ENCODE results near the gene CNPY3. TPM values are rescaled to one million over a fixed set of nuclear protein-coding genes. Genes with fewer than 3 reads are reported as not detected.
"Not testable (repeated sequence)": the region's sequence is repeated elsewhere in the genome, so short reads cannot be mapped to it uniquely, and the experiment has no call there.

CNPY3 gene
- total and polyA plus RNA-seq, 4 donors = 20.5 to 60.3 (median 43.2) TPM

- H3K36me3 ChIP-seq (ENCODE audit: control insufficient read depth, insufficient read depth, low read length) = peaks cover 33% of the 10 kb centered on the region
- H3K27ac ChIP-seq (ENCODE audit: low read depth, low read length) = no peak overlapping the region
- DNase-seq (ENCODE audit: low read depth in 4 of 6, low spot score in 6 of 6) = peak in 3 of 6 donors; percentile 26 to 94 (median 27)
- peaks cover 20% of the 10 kb centered on the region for H3K4me1 ChIP-seq (ENCODE audit: control insufficient read depth, insufficient read depth, low read length)
- 59% methylated on average over 2 of the region's 3 CpGs for WGBS (ENCODE audit: insufficient coverage)
- H3K9me3 ChIP-seq (ENCODE audit: control insufficient read depth, insufficient read depth, low read length) = no peaks in the 10 kb centered on the region
- H3K27me3 ChIP-seq (ENCODE audit: control insufficient read depth, insufficient read depth, low read length) = no peaks in the 10 kb centered on the region
- H3K4me3 ChIP-seq (ENCODE audit: low read depth, low read length) = no peak overlapping the region
Measured at GRCh38 chr6:42933205-42933604, 3.9 kb downstream of the CNPY3 start.

- no peaks in the 10 kb centered on the region for H3K27me3 ChIP-seq (ENCODE audit: control insufficient read depth, insufficient read depth, low read length)
Measured at GRCh38 chr6:42935322-42935721, 6.0 kb downstream of the CNPY3 start.

GRCh38 chr6:42936398-42936797 lies 7.1 kb downstream of the CNPY3 start:
- no peak for DNase-seq (ENCODE audit: low read depth in 4 of 6, low spot score in 6 of 6)
- no peaks in the 10 kb centered on the region for H3K27me3 ChIP-seq (ENCODE audit: control insufficient read depth, insufficient read depth, low read length)
- no peaks in the 10 kb centered on the region for H3K9me3 ChIP-seq (ENCODE audit: control insufficient read depth, insufficient read depth, low read length)
- 98% methylated on average over 8 of the region's 11 CpGs for WGBS (ENCODE audit: insufficient coverage)
- H3K27ac ChIP-seq (ENCODE audit: low read depth, low read length) = no peak overlapping the region
- H3K4me3 ChIP-seq (ENCODE audit: low read depth, low read length) = no peak overlapping the region
- peaks cover 6% of the 10 kb centered on the region for H3K4me1 ChIP-seq (ENCODE audit: control insufficient read depth, insufficient read depth, low read length)
- peaks cover 57% of the 10 kb centered on the region for H3K36me3 ChIP-seq (ENCODE audit: control insufficient read depth, insufficient read depth, low read length)

More at GRCh38 chr6:42935322-42935721, 6.0 kb downstream of the CNPY3 start:
- Histone ChIP-seq H3K4me3 (ENCODE audit: low read depth, low read length) (no peak overlapping the region), H3K36me3 (ENCODE audit: control insufficient read depth, insufficient read depth, low read length) (peaks cover 53% of the 10 kb centered on the region), H3K9me3 (ENCODE audit: control insufficient read depth, insufficient read depth, low read length) (no peaks in the 10 kb centered on the region), H3K27ac (ENCODE audit: low read depth, low read length) (no peak overlapping the region), H3K4me1 (ENCODE audit: control insufficient read depth, insufficient read depth, low read length) (peaks cover 17% of the 10 kb centered on the region)
- WGBS (ENCODE audit: insufficient coverage) = 100% methylated on average over 3 of the region's 7 CpGs
- no peak for DNase-seq (ENCODE audit: low read depth in 4 of 6, low spot score in 6 of 6)

GRCh38 chr6:42937548-42938427 lies 8.5 kb downstream of the CNPY3 start:
- Histone ChIP-seq H3K36me3 (ENCODE audit: control insufficient read depth, insufficient read depth, low read length) (peaks cover 62% of the 10 kb centered on the region), H3K27me3 (ENCODE audit: control insufficient read depth, insufficient read depth, low read length) (no peaks in the 10 kb centered on the region), H3K4me3 (ENCODE audit: low read depth, low read length) (no peak overlapping the region), H3K27ac (ENCODE audit: low read depth, low read length) (no peak overlapping the region), H3K9me3 (ENCODE audit: control insufficient read depth, insufficient read depth, low read length) (no peaks in the 10 kb centered on the region), H3K4me1 (ENCODE audit: control insufficient read depth, insufficient read depth, low read length) (no peaks in the 10 kb centered on the region)
- WGBS (ENCODE audit: insufficient coverage) = 95% methylated on average over 10 of the region's 13 CpGs
- DNase-seq (ENCODE audit: low read depth in 4 of 6, low spot score in 6 of 6) = no peak

- WGBS (ENCODE audit: insufficient coverage) = 94% methylated on average over 4 of the region's 5 CpGs
- Histone ChIP-seq H3K4me3 (ENCODE audit: low read depth, low read length) (no peak overlapping the region), H3K4me1 (ENCODE audit: control insufficient read depth, insufficient read depth, low read length) (no peaks in the 10 kb centered on the region), H3K27me3 (ENCODE audit: control insufficient read depth, insufficient read depth, low read length) (no peaks in the 10 kb centered on the region), H3K27ac (ENCODE audit: low read depth, low read length) (no peak overlapping the region), H3K9me3 (ENCODE audit: control insufficient read depth, insufficient read depth, low read length) (no peaks in the 10 kb centered on the region), H3K36me3 (ENCODE audit: control insufficient read depth, insufficient read depth, low read length) (peaks cover 63% of the 10 kb centered on the region)
- no peak for DNase-seq (ENCODE audit: low read depth in 4 of 6, low spot score in 6 of 6)
Measured at GRCh38 chr6:42938428-42938796, 9.1 kb downstream of the CNPY3 start.

GRCh38 chr6:42938987-42939809 lies 9.9 kb downstream of the CNPY3 start:
- H3K27ac ChIP-seq (ENCODE audit: low read depth, low read length) = no peak overlapping the region
- peaks cover 67% of the 10 kb centered on the region for H3K36me3 ChIP-seq (ENCODE audit: control insufficient read depth, insufficient read depth, low read length)
- H3K9me3 ChIP-seq (ENCODE audit: control insufficient read depth, insufficient read depth, low read length) = no peaks in the 10 kb centered on the region
- DNase-seq (ENCODE audit: low read depth in 4 of 6, low spot score in 6 of 6) = no peak
- H3K4me3 ChIP-seq (ENCODE audit: low read depth, low read length) = no peak overlapping the region
- 75% methylated on average over 7 of the region's 9 CpGs for WGBS (ENCODE audit: insufficient coverage)
- no peaks in the 10 kb centered on the region for H3K4me1 ChIP-seq (ENCODE audit: control insufficient read depth, insufficient read depth, low read length)
- H3K27me3 ChIP-seq (ENCODE audit: control insufficient read depth, insufficient read depth, low read length) = no peaks in the 10 kb centered on the region

GRCh38 chr6:42939810-42940167 lies 10.5 kb downstream of the CNPY3 start:
- no peaks in the 10 kb centered on the region for H3K4me1 ChIP-seq (ENCODE audit: control insufficient read depth, insufficient read depth, low read length)
- H3K9me3 ChIP-seq (ENCODE audit: control insufficient read depth, insufficient read depth, low read length) = no peaks in the 10 kb centered on the region
- no peak overlapping the region for H3K4me3 ChIP-seq (ENCODE audit: low read depth, low read length)
- no peaks in the 10 kb centered on the region for H3K27me3 ChIP-seq (ENCODE audit: control insufficient read depth, insufficient read depth, low read length)
- no peak for DNase-seq (ENCODE audit: low read depth in 4 of 6, low spot score in 6 of 6)
- peaks cover 63% of the 10 kb centered on the region for H3K36me3 ChIP-seq (ENCODE audit: control insufficient read depth, insufficient read depth, low read length)
- WGBS (ENCODE audit: insufficient coverage) = no CpG with 5 or more reads among the region's 4 CpGs
- no peak overlapping the region for H3K27ac ChIP-seq (ENCODE audit: low read depth, low read length)

- no CpG with 5 or more reads among the region's 6 CpGs for WGBS (ENCODE audit: insufficient coverage)
- H3K4me3 ChIP-seq (ENCODE audit: low read depth, low read length) = no peak overlapping the region
- H3K27me3 ChIP-seq (ENCODE audit: control insufficient read depth, insufficient read depth, low read length) = no peaks in the 10 kb centered on the region
- H3K9me3 ChIP-seq (ENCODE audit: control insufficient read depth, insufficient read depth, low read length) = no peaks in the 10 kb centered on the region
- no peaks in the 10 kb centered on the region for H3K4me1 ChIP-seq (ENCODE audit: control insufficient read depth, insufficient read depth, low read length)
- H3K36me3 ChIP-seq (ENCODE audit: control insufficient read depth, insufficient read depth, low read length) = peaks cover 62% of the 10 kb centered on the region
- H3K27ac ChIP-seq (ENCODE audit: low read depth, low read length) = no peak overlapping the region
- DNase-seq (ENCODE audit: low read depth in 4 of 6, low spot score in 6 of 6) = no peak
Measured at GRCh38 chr6:42940493-42941045, 11.3 kb downstream of the CNPY3 start.

GRCh38 chr6:42941356-42941755 lies 12.1 kb downstream of the CNPY3 start:
- 96% methylated on average over 3 of the region's 5 CpGs for WGBS (ENCODE audit: insufficient coverage)
- H3K27ac ChIP-seq (ENCODE audit: low read depth, low read length); H3K27me3 ChIP-seq (ENCODE audit: control insufficient read depth, insufficient read depth, low read length); H3K4me3 ChIP-seq (ENCODE audit: low read depth, low read length); DNase-seq (ENCODE audit: low read depth in 4 of 6, low spot score in 6 of 6); H3K4me1 ChIP-seq (ENCODE audit: control insufficient read depth, insufficient read depth, low read length); H3K9me3 ChIP-seq (ENCODE audit: control insufficient read depth, insufficient read depth, low read length): not testable (repeated sequence)
- peaks cover 61% of the 10 kb centered on the region for H3K36me3 ChIP-seq (ENCODE audit: control insufficient read depth, insufficient read depth, low read length)

All from spinal cord (tissue), 10 donors.